Activated naive CD4-positive, alpha-beta T cell treated with anti-CD3 and anti-CD28 coated beads, Interleukin-2, amount 50 U/mL, for 72 hours (primary cell): ENCODE measurements around the gene ROBO3. TPM values are rescaled to one million over a fixed set of nuclear protein-coding genes. Genes with fewer than 3 reads are reported as not detected.

Experiments used
- ATAC-seq, 2 donors: fragments of 150-1000 bp; cut with Tn5 transposase; 2 replicates each; pipeline ENCODE4 v1.10.0; 2021; ENCODE audit warnings: mild to moderate bottlenecking in 2 of 2, moderate library complexity in 2 of 2
- DNase-seq, 2 donors: peaks; one replicate each; pipeline ENCODE4 v3.0.0; 2021 to 2022; ENCODE audit warnings: low spot score in 2 of 2
- H3K27ac Mint-ChIP-seq, 2 donors: one replicate each; pipeline ENCODE4 v1.8.0; 2022; ENCODE audit warnings: mild to moderate bottlenecking in 2 of 2, mixed read lengths in 2 of 2
- H3K36me3 Mint-ChIP-seq, 2 donors: one replicate each; pipeline ENCODE4 v1.8.0; 2022; ENCODE audit warnings: mixed read lengths in 2 of 2
- H3K9me3 Mint-ChIP-seq, 2 donors: one replicate each; pipeline ENCODE4 v1.8.0; 2022; ENCODE audit warnings: mixed read lengths in 2 of 2
- total RNA-seq, 2 donors: library from RNA; stranded (reverse); gene quantifications; one replicate each; pipeline ENCODE4 v1.2.3, GENCODE V29; 2022

Gene ROBO3
- total RNA-seq, 2 donors from 2014 or later, result 18.0 to 24.4 TPM

DNA sequence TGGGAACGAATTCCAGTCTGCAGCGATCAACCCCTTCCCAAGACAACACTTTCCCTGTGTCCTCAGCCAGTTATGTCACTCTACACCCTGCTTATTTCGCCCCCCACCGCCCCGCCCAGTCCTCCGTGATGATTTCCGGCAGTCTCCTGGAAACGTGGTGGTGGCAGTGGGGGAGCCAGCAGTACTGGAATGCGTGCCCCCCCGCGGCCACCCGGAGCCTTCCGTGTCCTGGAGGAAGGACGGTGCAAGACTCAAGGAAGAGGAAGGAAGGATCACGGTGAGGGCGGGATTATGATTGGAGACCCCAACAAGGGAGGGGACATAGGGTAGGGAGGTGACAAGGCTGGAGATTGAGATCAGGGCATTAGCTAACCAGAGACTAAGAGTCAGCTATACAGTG, 4.1 kb downstream of the ROBO3 start:
- Mint-ChIP-seq H3K36me3 (peaks cover 0 to 9% of the 10 kb centered on the region in 2 donors), H3K9me3 (no peaks in the 10 kb centered on the region)

DNA sequence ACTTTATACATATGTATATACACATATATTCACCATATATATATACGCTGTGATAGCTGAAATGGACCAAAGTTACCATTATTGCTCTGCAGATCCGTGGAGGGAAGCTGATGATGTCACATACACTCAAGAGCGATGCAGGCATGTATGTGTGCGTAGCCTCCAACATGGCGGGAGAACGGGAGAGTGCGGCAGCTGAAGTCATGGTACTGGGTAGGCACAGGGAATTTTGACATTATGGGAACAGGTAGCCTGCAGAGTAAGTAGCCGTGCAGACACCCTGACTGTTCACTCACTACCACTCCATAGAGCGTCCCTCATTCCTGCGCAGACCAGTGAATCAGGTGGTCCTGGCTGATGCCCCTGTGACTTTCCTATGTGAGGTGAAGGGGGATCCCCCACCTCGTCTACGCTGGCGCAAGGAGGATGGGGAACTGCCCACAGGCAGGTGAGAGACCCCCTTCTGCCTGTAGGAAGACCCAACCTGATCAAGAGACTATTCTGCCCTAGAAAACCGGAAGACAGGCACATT, 4.7 kb downstream of the ROBO3 start:
- DNase-seq (peak in 1 of 2 donors; percentile 37), ATAC-seq (no peak)
- Mint-ChIP-seq H3K27ac (no peak overlapping the region), H3K36me3 (peaks cover 0 to 9% of the 10 kb centered on the region in 2 donors), H3K9me3 (no peaks in the 10 kb centered on the region)

More for the DNA sequence above, 4.1 kb downstream of the ROBO3 start:
- H3K27ac Mint-ChIP-seq, result no peak overlapping the region
- ATAC-seq (no peak), DNase-seq (peak in 1 of 2 donors; percentile 35)

DNA sequence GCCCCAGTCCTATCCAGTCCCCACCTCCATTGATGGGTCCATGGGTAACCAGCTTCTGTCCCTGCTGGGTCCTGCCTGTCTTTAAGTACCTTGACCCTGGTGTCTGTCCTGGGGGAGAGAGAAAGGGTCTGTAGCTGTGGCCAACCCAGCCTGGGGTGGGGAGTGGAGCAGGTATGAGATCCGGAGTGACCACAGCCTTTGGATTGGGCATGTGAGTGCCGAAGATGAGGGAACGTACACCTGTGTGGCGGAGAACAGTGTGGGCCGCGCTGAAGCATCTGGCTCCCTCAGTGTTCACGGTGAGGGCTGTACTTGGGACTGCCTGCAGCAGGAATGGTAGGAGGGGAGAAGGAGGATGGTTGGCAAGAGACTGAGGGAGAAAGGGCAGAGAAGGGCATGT, 5.2 kb downstream of the ROBO3 start:
- DNase-seq (peak in 1 of 2 donors; percentile 50), ATAC-seq (no peak)
- Mint-ChIP-seq H3K36me3 (peaks cover 0 to 9% of the 10 kb centered on the region in 2 donors), H3K27ac (no peak overlapping the region), H3K9me3 (no peaks in the 10 kb centered on the region)

DNA sequence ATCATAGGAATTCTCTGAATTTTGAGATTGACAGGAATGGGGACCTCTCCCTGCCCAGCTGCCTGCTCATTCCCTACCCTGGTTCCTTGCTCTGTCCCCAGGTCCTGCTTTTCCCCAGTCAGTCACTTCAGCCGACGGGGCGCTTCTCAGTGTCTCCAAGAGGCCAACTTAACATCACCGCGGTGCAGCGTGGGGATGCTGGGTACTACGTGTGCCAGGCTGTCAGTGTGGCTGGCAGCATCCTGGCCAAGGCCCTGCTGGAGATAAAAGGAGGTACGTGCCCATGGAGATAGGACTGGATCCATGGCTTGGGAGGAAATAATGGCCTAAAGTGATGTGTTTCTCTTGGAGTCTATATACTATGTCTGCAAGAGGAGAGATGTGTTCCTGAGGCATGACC, 7.0 kb downstream of the ROBO3 start:
- no peak for ATAC-seq
- Mint-ChIP-seq H3K36me3 (peaks cover 0 to 2% of the 10 kb centered on the region in 2 donors), H3K27ac (no peak overlapping the region), H3K9me3 (no peaks in the 10 kb centered on the region)
- peak in 1 of 2 donors; percentile 40 for DNase-seq

DNA sequence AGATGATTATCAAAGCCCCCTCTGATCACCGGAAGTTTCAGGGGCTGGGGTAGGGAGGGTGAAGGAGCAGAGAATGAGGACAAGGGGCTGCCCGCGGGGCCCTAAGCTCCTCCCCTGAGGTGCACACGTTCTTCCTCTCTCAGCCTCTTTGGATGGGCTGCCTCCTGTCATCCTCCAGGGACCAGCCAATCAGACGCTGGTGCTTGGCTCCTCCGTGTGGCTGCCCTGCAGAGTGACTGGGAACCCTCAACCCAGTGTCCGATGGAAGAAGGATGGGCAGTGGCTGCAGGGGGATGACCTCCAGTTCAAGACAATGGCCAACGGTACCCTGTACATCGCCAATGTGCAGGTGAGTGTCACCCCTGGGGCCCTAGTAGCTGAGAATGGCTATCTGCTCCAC, 7.5 kb downstream of the ROBO3 start:
- DNase-seq (no peak), ATAC-seq (no peak)
- Mint-ChIP-seq H3K9me3 (no peaks in the 10 kb centered on the region), H3K36me3 (no peaks in the 10 kb centered on the region), H3K27ac (no peak overlapping the region)

DNA sequence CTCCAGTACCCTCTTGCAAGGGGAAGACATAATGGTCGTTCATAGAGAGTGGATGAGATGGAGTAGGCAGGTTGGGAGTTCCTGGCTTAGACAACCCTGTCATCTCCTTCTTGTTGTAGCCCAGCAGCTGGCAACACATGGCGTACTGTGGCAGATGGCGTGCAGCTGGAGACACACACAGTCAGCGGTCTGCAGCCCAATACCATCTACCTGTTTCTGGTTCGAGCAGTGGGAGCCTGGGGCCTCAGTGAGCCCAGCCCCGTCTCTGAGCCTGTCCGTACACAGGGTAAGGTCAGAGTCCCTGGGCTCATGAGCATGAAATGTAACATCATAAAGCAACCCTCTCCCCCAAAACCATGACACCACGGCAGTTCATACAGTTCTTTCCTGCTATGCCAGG, 8.7 kb downstream of the ROBO3 start:
- H3K9me3 Mint-ChIP-seq, result no peaks in the 10 kb centered on the region
- no peak overlapping the region for H3K27ac Mint-ChIP-seq
- DNase-seq (peak in 1 of 2 donors; percentile 37), ATAC-seq (no peak)
- H3K36me3 Mint-ChIP-seq, result no peaks in the 10 kb centered on the region

DNA sequence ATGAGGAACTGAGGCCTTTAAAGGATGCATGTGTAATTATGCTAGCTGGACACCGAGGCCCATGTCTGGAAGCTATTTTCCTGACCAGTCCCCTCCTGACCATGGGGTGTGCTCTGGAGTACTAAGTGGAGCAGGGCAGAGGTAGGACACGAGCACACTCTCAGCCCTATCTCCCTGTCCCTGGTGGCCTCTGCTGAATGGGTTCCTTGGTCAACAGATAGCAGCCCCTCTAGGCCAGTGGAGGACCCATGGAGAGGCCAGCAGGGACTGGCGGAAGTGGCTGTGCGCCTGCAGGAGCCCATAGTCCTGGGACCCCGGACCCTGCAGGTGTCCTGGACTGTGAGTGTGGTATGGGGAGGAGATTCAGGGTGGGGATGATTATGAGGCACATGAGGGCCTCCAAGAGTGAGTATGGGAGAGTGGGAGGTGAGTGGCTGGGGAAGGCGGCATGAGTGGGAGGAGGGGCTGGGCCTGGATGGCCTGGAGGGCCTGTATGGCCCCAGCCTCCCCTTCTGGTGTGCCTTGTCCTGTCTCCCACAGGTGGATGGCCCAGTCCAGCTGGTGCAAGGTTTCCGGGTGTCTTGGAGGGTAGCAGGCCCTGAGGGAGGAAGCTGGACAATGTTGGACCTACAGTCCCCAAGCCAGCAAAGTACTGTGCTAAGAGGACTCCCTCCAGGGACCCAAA, 9.5 kb downstream of the ROBO3 start:
- ATAC-seq (no peak), DNase-seq (peak in 1 of 2 donors; percentile 55)
- no peaks in the 10 kb centered on the region for H3K36me3 Mint-ChIP-seq
- no peaks in the 10 kb centered on the region for H3K9me3 Mint-ChIP-seq
- no peak overlapping the region for H3K27ac Mint-ChIP-seq

DNA sequence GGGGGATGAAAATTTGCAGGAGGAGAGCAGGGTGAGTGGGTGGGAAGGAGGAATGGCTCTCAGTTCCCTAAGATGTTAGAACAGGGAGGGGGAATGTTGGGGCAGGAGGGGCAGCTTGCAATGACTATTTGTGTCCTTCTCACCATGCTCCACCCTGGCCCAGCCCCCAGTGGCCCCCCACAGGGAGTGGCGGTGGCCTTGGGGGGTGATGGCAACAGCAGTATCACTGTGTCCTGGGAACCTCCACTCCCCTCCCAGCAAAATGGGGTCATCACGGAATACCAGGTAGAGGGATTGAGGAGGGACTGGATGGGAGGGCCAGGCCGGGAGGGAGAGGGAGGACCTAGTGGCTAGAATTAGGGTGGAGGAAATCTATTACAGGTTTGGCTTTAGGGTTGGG, 10.2 kb downstream of the ROBO3 start:
- ATAC-seq (no peak), DNase-seq (peak in 1 of 2 donors; percentile 46)
- Mint-ChIP-seq H3K27ac (no peak overlapping the region), H3K9me3 (no peaks in the 10 kb centered on the region), H3K36me3 (no peaks in the 10 kb centered on the region)

- Mint-ChIP-seq H3K9me3 (no peaks in the 10 kb centered on the region), H3K36me3 (no peaks in the 10 kb centered on the region), H3K27ac (peak overlapping the region; percentile 40 to 77)
- peak; percentile 93 to 95 for ATAC-seq
- peak; percentile 82 to 86 for DNase-seq
Observed at GRCh38 chr11:124875943-124876817, 10.9 kb downstream of the ROBO3 start.

DNA sequence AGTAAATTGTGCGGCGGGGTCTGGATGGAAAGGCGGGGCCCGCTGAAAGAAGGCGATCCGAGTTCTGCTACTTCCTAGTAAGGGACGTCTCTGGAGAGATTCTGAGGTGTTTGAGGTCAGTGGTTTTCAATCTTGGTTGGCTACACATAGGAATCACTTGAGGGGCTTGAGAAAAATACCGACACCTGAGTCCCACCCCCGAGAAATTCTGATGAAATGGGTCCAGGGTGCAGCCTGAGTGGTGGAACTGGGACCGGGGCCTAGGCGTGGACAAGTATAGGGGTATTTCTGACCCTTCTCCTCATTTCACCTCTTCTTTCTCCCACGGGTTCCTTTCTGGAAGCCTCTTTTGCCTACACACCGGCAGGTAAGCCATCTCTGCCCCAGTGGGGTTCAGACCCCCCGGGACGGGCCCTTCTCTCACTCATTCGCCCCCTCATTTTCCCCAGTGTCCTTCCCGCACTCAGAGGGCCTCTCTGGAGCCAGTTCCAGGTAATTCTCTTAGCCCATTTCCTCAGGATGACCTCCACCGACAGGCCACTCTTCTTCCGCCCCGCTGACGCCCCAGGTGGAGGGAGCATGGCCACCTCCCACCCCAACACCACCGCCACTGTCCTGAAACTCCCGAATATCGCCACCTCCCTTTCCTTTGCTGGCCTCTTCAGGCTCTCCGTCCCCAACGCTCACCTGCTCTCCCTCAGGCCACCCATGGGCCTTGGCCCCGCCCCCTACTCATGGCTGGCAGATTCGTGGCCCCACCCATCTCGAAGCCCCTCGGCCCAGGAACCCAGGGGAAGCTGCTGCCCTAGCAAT, 11.8 kb downstream of the ROBO3 start:
- no peaks in the 10 kb centered on the region for H3K36me3 Mint-ChIP-seq
- no peaks in the 10 kb centered on the region for H3K9me3 Mint-ChIP-seq
- no peak for ATAC-seq
- peak overlapping the region; percentile 40 to 82 for H3K27ac Mint-ChIP-seq
- DNase-seq, result peak in 1 of 2 donors; percentile 53

- no peak for ATAC-seq
- Mint-ChIP-seq H3K9me3 (no peaks in the 10 kb centered on the region), H3K27ac (peak overlapping the region; percentile 40 to 82), H3K36me3 (no peaks in the 10 kb centered on the region)
- DNase-seq, result no peak
Observed at GRCh38 chr11:124877631-124877909, 12.3 kb downstream of the ROBO3 start.

GRCh38 chr11:124877910-124878758, 12.9 kb downstream of the ROBO3 start:
- H3K9me3 Mint-ChIP-seq, result no peaks in the 10 kb centered on the region
- H3K27ac Mint-ChIP-seq, result no peak overlapping the region
- ATAC-seq (no peak), DNase-seq (peak in 1 of 2 donors; percentile 53)
- H3K36me3 Mint-ChIP-seq, result no peaks in the 10 kb centered on the region

DNA sequence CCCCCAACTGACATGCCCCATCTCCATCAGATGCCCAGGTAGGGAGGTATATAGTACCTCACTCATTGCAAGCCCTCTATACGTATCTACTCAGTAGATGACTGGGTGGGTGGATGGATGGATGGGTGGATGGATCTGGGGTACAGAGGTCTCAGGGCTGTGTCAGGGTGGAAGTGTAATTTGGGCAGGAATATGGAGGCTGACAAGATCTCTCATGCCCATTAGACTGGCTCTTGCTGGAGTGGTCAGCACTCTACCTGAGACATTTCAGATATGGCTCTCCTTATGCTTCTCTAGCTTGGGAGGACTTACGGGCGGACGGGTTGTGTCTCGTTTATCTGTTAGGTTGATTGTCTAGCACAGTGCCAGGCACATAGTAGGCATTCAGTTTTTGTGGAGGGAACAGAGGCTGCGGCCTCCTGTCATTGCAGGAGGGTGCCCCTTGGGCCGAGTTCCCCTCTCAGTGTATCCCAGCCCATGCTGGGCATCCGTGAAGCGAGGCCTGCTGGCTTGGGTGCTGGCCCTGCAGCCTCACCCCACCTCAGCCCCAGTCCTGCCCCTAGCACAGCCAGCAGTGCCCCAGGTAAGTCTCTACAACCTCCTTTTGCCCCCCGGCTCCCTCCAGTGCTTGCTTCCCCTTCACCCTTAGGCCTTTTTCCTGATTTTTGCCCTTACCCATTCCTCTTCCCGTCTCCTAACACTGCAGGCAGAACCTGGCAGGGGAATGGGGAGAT, 13.7 kb downstream of the ROBO3 start:
- ATAC-seq (no peak), DNase-seq (peak in 1 of 2 donors; percentile 28)
- Mint-ChIP-seq H3K36me3 (no peaks in the 10 kb centered on the region), H3K9me3 (no peaks in the 10 kb centered on the region), H3K27ac (peak overlapping the region in 1 of 2 donors; percentile 25)

GRCh38 chr11:124879493-124880289, 14.5 kb downstream of the ROBO3 start:
- DNase-seq (peak in 1 of 2 donors; percentile 35), ATAC-seq (no peak)
- Mint-ChIP-seq H3K27ac (peak overlapping the region; percentile 25 to 66), H3K36me3 (no peaks in the 10 kb centered on the region), H3K9me3 (no peaks in the 10 kb centered on the region)

- peak in 1 of 2 donors; percentile 46 for DNase-seq
- H3K36me3 Mint-ChIP-seq, result no peaks in the 10 kb centered on the region
- no peaks in the 10 kb centered on the region for H3K9me3 Mint-ChIP-seq
- ATAC-seq, result no peak
- H3K27ac Mint-ChIP-seq, result peak overlapping the region in 1 of 2 donors; percentile 66
Observed at GRCh38 chr11:124880290-124880611, 15.0 kb downstream of the ROBO3 start.
